GM21619 (cell line): ENCODE measurements around the gene FGFBP1.
"Not testable (repeated sequence)": the region's sequence is repeated elsewhere in the genome, so short reads cannot be mapped to it uniquely, and the experiment has no call there.

ENCODE experiments used
- ATAC-seq: cut with Tn5 transposase; IDR thresholded peaks from one replicate; pipeline ENCODE4 v1.9.1; 2021; ENCODE audit not compliant: unreplicated experiment

Gene FGFBP1

DNA sequence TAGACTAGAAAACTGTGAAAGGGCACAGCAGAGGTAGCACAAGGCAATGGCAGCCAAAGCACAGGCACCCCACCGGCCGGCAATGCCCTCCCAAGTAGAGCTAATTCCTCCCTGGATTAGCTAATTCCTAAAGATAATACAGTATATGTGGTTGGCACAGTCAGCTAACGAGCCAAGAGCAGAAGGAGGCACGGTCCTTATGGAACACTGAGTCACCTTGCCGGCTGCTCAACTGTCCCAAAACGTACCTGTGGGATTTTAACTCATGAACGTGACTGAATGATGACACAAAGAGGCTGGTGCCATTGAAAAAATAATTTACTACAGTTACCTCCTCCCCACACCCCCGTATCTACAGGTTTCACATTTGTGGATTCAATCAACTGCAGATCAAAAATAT lies 9.1 kb upstream of the FGFBP1 start:
- ATAC-seq, result no peak

- ATAC-seq, result no peak
These were observed 7.0 kb upstream of the FGFBP1 start for GRCh38 chr4:15945516-15945915.

DNA sequence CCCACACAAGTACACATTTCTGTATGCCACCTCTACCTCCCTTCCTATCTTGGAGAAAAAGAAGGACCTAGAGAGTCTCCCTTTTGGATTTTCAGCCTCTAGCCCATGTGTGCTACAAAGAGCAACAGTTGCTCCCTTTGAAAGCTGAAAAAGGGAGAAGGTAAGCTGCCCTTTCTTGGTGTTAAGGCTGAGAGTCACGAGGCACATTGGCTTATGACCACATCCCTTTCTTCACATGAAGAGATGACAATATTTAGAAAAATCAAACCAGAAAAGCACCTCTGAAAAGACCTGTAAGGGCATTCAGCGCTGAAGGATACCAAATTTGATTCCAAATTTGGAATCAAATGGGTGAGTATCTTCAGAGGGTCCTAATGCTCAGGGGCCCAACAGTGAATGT lies 6.4 kb upstream of the FGFBP1 start:
- no peak for ATAC-seq

DNA sequence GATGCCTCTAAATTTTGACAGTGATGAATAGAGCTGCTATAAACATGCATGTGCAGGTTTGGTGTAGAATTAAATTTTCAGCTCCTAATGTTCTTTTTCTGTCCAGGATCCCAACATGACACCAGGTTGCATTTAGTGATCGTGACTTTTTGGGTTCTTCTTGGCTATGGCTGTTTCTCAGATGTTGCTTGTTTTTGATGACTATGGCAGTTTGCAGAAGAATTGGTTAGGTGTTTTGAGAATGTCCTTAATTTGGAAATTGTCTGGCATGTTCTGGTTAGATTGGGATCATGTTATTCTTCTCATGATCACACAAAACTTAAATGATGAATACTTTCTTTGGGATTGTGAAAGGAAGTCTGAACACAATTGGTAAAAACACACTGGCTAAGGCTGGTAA lies 3.7 kb upstream of the FGFBP1 start:
- ATAC-seq, result no peak

GRCh38 chr4:15938182-15938581 lies 358 bp downstream of the FGFBP1 start:
- no peak for ATAC-seq

GRCh38 chr4:15936495-15936894 lies 2.0 kb downstream of the FGFBP1 start:
- no peak for ATAC-seq

DNA sequence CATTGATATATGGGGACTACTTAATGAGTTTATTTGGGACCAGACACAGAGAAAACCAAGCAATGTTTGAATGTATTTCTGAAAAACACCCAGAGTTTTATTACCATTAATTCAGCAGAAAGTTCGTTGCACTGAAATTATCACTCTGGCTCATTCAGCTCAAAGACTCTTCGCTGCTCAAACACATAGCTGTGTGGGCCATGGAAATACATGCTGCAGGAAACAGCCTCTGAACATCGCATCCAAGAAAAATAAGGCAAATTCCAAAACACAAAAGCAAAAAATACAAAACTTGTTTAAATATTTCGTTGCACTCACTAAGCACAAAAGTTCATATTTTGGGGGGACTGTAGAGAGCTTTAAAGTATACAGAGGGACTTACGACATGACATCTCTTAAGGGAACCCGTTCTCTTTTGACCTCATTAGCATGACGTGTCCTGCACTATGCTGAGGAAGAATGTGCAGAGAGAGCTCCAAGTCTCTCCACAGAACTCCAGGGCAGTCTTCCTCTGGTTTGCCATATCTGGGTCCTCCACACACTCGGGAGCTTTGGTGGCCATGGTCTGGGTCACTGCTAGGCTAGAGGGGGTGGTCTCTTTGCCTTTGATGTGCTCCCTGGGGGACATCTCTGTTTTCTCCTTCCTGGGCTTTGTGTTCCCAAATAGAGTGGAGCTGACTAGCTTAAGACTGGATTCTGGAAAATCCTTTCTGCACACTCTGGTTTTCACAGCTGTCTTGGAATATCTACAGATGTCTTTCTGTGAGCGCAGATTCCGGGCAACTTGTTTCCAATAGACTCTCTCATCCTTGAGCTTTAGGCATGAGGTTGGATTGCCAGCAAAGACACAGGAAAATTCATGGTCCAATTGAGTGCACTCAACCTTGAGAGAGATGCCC lies 2.8 kb downstream of the FGFBP1 start:
- ATAC-seq, result no peak

- ATAC-seq, result no peak
These were observed 4.3 kb downstream of the FGFBP1 start for GRCh38 chr4:15934259-15934658.

- no peak for ATAC-seq
These were observed 6.9 kb downstream of the FGFBP1 start for GRCh38 chr4:15931451-15932210.

GRCh38 chr4:15930314-15930713 lies 8.2 kb downstream of the FGFBP1 start:
- no peak for ATAC-seq

DNA sequence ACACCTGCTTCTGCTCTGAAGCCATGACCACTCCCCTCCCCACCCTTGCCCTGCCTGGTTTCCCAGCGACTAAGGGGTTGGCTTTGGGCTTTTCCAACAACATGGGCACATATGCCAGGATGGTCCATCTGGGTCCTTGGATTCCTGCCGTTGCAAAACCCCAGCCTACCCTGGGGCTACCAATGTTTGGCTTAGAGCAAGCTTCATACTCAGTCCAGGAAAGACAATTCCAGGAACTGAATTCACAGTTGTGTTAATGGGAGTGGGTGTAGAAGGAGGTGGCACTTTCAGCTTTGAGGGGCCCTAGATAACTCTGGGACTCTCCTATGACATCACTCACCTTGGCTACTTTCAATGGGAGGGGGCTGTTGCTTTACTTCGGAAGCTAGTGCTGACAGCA lies 9.0 kb downstream of the FGFBP1 start:
- no peak for ATAC-seq

DNA sequence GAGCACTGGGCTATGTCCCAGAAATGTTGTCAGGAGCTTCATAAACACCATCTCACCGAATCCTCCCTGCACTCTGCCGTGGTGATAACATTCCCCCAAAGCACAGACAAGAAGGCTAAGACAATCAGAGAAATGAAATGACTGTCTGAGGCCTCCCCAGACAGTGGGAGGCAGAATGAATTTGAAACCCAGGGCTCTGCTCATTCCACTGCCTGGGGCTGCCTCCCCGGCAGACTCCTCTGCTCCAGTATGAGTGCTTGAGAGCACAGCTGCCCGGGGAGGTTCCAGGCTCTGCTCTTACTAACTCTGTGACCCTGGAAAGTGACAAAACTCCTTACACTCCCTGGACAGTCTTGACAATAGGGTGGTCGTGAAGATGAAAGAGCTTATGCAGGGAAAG lies 9.7 kb downstream of the FGFBP1 start:
- no peak for ATAC-seq

- ATAC-seq, result no peak
These were observed 12.1 kb downstream of the FGFBP1 start for GRCh38 chr4:15926486-15926885.

GRCh38 chr4:15925830-15926229 lies 12.7 kb downstream of the FGFBP1 start:
- no peak for ATAC-seq

DNA sequence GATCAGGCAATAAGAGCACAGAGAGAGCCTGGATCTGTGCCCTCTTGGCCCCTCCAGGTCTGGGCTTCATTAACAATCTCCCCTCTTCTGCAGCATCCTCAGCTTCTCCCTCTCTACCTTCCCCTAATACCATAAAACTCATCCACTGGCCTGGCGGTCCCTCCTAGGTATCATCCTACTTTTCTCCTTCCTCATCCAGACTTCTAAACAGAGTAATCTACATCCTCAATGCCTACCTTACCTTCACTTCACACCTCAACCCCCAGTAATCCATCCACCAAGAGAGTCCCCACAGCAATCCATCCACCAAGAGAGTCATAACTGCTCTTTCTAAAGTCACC lies 17.0 kb downstream of the FGFBP1 start:
- no peak for ATAC-seq

DNA sequence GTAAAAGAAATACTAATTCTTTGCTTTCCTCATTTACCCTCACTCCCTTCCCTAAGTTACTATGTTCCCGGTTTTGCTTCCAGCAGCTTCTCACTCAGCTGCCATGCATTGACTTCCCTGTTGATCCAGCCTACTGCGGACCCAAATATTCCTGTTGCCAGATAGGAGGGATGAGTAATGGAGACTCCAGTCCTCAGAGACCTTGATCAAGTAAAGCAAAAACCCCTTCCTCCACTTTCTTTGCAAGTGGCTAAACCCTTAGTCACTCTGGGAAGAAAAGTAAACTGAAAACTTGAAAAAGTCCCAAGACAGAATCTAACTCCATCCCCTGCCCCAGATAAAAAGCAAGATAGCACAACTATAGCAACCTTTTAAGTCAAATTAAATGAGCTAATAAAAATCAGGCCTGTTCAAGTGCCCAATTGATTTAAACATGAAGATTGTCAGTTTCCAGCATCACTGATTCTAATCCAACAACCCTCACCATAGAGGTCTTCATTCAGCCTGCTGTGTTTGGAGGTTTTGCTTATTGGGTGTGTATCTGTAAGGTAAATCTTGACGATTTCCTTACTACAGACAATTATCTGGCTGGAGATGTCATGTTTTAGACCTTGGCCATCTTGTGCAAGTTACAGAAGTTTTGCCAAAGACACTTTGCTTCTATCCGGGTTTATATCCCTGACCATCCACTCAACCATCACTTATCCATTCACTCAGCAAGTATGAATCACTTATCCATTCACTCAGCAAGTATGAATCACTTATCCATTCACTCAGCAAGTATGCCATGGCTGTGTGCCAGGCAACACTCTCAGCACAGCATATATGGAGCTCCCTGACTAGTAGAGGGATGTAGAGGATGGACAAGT lies 17.6 kb downstream of the FGFBP1 start:
- ATAC-seq, result no peak

- ATAC-seq, result no peak
These were observed 19.9 kb downstream of the FGFBP1 start for GRCh38 chr4:15918484-15919129.

GRCh38 chr4:15917297-15917696 lies 21.2 kb downstream of the FGFBP1 start:
- ATAC-seq, result no peak

GRCh38 chr4:15916358-15916757 lies 22.2 kb downstream of the FGFBP1 start:
- ATAC-seq, result not testable (repeated sequence)

- ATAC-seq, result no peak
These were observed 23.8 kb downstream of the FGFBP1 start for GRCh38 chr4:15914736-15915135.

DNA sequence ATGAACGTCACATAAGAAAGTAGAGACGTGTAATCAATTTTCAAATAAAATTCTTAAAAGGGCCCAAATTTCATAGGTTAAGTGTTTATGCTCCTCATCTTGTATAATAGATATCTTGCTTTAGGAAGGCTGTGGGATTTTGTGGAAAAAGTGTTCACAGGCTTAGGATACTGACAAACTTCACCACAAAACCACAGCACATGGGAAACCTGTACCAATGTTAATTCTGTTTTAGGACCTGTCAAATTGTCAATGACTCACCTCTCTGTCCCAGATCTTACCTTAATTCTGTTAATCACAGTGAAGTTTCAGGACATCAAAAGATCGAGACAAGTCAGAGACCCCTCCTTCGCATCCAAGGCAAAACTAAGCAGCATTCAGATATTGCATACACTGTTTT lies 24.2 kb downstream of the FGFBP1 start:
- no peak for ATAC-seq
